Right lobe of liver (tissue), 4 donors: ENCODE data around the gene CLDN4.

ENCODE experiments used
- CTCF ChIP-seq, 4 donors: fragments of 200-600 bp in 3 of 4; fragments of 450-650 bp in 1 of 4; IDR thresholded peaks; one replicate each; pipeline versions ENCODE4 v1.5.1 to v1.8.0; 2016 to 2022; ENCODE audit warnings: antibody characterized with exemption in 4 of 4, mild to moderate bottlenecking in 2 of 4
- POLR2A ChIP-seq: fragments of 450-650 bp; IDR thresholded peaks from one replicate; pipeline ENCODE4 v1.6.1; 2017; ENCODE audit warnings: antibody characterized with exemption, mild to moderate bottlenecking
- donor health status: DM: no; HTN: no; CAD: no.
- donor health status: DM: no; HTN: no; CAD: no.
- donor health status: DM: no; HTN: yes; CAD: no.

DNA sequence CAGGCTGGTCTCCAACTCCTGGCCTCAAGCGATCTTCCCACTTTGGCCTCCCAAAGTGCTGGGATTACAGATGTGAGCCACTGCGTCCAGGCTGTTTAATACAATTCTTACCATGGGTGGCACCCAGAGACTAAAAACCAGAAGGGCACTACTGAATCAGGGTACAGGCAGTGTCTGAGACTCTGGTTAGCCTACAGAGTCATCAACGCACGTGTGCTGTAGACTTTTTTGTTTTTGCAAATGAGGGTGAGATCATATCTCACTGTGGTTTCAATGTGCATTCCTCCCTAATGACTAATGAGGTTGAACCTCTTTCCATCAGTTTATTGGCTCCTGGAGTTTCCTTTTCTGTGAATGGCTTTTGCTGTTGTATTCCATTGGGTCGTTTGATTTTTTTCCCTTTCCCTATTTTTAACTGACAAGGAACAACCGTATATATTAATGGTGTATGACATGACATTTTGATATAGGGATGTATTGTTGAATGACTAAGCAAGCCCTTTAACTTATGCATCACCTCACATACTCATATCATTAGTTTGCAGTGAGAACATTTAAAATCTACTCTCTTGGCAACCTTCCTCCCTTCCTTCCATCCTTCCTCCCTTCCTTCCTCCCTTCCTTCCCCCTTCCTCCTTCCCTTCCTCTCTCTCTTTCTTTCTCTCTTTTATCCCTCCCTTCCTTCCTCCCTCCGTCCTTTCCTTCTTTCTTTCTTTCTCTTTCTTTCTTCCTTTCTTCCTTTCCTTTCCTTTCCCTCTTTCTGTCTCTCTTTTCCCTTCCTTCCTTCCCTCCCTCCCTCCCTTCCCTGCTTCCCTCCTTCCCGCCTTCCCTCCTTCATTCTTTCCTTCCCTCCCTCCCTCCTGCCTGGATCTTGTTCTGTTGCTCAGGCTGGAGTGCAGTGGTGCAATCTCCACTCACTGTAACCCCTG, 20.9 kb downstream of the CLDN4 start:
- TF ChIP-seq CTCF (IDR thresholded peaks at IDR 0.05) (no peak), POLR2A (no peak)
